Right lung (tissue), 5 donors: ENCODE measurements around the gene PAN2. TPM values are rescaled to one million over a fixed set of nuclear protein-coding genes. Genes with fewer than 3 reads are reported as not detected.
"Not testable (repeated sequence)": the region's sequence is repeated elsewhere in the genome, so short reads cannot be mapped to it uniquely, and the experiment has no call there.

Experiments used
- DNase-seq, 2 donors: peaks; one replicate each; pipeline ENCODE4 v3.0.0-alpha.2; 2013
- polyA plus RNA-seq, 5 donors: library from polyadenylated mRNA; unstranded; fragments of 120-200 nt; gene quantifications; one replicate each; pipeline versions ENCODE4 v1.2.1 to v1.2.3, GENCODE V29; 2013; ENCODE audit warnings: inconsistent platforms in 1 of 5, low replicate concordance in 1 of 5; ENCODE audit not compliant: insufficient read length in 5 of 5, insufficient read depth in 1 of 5

Gene PAN2
- polyA plus RNA-seq, 5 donors: 64.8 to 96.1 (median 78.4) TPM

DNA sequence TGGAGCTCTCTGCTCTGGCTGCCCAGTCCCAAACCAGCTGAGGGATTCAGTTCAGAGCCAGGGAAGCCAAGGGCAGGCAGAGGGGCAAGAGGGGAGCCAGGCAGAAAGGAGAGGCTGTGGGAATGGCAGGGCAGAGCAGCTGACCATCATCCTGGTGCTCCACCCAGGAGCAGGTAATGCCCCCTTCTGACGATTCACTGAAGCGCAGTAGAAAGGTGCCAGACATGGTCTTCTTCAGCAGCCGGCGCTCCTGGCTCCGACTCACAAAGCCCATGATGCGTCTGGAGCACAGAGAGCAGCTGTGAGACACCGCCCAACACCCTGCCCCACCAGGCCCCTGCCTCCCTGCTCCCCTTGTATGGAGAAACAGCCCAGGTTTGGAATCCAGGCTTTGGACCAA is 12.9 kb upstream of the PAN2 start:
- no peak for DNase-seq

GRCh38 chr12:56342290-56342689 is 8.5 kb upstream of the PAN2 start:
- not testable (repeated sequence) for DNase-seq

DNA sequence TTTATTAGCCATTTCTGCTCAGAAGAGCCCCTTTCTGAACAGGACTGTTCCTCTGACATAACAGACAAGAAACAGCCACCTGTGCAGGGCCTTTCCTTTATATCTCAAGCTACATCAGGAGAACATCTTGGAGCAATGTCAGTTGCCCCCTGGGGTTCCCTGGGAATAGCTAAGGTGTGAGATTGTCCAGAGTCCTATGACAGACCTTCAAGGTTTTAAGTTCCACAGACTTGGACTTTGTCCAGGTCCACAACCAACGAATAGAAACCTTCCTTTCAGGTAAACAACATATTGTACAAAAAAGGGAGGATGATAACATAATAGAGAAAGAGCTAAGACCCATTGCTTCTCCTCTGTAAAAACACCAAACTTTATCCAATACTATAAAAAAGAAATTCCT is 7.8 kb upstream of the PAN2 start:
- DNase-seq: no peak

- DNase-seq: no peak
Measured at GRCh38 chr12:56339158-56339422, 5.3 kb upstream of the PAN2 start.

DNA sequence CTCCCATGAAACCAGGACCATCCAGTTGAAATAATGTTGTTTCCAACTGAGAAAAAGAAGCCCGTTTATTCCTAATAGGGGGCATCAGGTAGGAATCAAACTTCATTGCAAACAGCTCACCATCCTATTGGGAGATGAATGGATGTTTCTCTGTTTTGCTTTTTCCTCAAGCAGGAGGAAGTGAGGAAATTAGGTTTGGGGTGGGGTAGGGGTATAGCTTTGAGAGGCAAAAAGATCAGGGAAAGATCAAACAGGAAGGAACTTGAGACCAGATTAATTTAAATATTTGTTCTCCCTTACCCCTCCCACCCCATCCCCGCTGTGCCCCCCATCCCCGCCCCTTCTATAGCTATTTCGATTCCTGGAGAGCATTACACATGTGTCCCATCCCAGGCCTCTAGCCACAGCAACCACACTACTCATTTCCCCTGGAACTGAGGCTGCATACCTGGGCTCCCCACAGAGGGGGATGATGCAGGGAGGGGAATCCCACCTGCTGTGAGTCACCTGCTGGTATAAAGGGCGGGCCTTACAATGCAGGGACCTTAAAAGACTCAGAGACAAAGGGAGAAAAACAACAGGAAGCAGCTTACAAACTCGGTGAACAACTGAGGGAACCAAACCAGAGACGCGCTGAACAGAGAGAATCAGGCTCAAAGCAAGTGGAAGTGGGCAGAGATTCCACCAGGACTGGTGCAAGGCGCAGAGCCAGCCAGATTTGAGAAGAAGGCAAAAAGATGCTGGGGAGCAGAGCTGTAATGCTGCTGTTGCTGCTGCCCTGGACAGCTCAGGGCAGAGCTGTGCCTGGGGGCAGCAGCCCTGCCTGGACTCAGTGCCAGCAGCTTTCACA is 4.7 kb upstream of the PAN2 start, which contains the start of gene IL23A:
IL23A (plus strand) TSS at position 577 of the 850 bp plus-strand sequence; CDS start at position 738, 161 bp downstream.
- no peak for DNase-seq

DNA sequence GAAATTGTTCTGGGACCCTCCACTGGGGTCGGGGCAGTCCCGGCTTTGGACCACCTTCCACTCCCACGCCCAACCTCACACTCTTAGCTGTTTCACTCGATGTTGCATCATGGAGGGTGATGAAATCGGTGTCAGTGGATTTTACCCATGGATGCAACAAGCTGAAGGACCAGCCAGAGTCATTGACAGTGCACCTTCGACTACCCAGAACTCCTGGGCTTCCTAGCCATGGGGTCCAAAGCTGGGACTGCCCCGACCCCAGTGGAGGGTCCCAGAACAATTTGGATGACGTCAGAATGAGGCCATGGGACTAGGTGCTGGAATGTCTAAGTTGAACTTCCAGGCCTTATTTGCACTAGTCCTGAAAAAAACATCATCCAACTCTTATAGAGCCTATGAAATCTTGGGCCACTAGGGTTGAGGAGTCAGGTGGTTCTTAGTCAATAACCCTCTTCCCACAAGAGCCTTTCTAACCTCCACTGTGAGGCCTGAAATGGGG is 4.0 kb upstream of the PAN2 start:
- DNase-seq: no peak

- DNase-seq: no peak
Measured at GRCh38 chr12:56336361-56337167, 2.8 kb upstream of the PAN2 start.

GRCh38 chr12:56335527-56335926 is 1.7 kb upstream of the PAN2 start:
- not testable (repeated sequence) for DNase-seq

GRCh38 chr12:56334490-56334793 is 642 bp upstream of the PAN2 start:
- DNase-seq: no peak

- DNase-seq: no peak
Measured at GRCh38 chr12:56333197-56333678, 562 bp downstream of the PAN2 start.

DNA sequence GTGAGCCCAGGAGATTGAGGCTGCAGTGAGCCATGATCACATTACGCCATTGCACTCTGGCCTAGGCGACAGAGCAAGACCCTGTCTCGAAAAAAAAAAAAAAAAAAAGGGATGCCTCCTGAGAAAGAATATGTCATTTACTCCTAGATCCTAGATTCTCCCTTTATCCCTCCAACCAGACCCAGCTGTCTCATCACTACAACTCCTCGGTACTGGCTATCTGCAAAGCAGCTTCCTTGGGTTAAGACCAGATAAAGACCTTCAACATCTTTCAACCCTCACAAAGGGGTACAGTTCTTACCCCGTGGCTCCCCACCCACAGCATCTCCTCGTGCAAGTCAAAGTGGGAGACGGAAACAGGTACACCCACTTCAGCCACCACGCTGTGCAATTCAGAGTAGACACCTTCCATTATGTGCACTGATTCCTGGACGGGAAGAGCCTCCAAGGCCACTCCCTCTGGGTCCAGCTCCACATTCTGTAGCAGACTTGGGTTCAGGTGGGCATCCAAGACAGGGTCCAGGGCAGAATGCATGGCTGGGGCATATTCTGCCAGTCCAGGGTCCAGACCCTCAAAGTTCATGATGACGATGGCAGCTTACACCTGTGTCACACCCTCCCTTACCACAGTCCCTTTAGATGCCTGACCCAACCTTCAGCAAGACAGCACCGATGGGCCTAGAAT is 1.1 kb downstream of the PAN2 start:
- no peak for DNase-seq

DNA sequence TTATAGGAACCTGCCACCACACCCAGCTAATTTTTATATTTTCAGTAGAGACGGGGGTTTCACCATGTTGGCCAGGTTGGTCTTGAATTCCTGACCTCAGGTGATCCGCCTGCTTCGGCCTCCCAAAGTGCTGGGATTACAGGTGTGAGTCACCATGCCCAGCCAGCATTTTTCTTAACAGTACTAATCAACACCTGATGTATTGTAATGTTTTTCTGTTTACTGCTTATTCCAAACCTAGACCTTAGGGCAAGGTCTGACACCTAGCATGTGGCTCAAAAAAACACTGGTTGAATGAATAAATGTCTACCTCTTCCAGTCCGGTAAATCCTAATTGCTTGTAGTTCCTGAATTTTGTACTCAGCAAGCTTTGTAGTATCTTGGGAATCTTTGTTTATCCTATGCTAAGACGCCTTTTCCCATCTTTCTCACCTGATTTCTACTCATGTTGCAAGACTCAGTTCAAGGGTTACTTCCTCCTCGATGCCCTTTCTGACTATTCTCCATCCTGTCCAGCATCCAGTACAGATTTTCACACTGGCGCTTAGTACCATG is 2.8 kb downstream of the PAN2 start:
- no peak for DNase-seq

DNA sequence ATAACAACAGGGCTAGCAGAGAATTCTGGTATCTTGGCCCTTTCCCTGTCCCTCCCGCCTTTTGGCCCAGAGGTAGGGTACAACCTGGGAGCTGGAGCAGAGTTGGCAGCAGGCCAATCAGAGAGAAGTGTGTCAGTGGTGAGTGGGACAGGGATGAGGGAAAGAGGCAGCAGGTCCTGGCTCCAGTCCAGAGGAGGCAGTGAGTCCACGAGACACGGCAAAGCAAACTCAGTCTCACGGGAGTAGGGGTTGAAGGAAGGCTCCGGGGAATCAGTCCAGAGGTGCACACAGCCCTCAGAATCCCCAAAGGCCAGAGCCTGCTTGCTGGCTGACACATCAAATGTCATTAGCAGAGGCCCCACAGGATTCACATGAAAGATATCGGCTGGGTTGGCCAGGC is 7.3 kb downstream of the PAN2 start:
- DNase-seq: no peak

DNA sequence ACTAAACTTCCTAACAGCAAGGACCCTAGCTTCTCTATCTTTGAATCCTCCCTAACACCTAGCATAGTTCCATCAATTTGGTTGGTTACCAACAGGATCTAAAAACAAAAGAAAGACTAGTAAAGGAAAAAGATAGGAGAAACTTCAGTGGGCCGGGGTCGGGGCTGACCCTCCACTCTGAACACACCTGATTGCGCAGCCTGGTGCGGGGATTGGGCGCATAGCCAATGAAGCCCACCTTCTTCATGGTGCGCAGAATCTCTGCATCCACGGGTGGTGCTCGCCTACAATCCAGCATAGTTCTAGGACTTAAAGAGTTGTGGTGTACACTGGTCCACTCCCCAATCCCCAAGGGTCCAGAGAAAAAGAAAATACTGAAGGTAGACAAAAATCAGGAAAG is 7.7 kb downstream of the PAN2 start:
- DNase-seq: no peak

DNA sequence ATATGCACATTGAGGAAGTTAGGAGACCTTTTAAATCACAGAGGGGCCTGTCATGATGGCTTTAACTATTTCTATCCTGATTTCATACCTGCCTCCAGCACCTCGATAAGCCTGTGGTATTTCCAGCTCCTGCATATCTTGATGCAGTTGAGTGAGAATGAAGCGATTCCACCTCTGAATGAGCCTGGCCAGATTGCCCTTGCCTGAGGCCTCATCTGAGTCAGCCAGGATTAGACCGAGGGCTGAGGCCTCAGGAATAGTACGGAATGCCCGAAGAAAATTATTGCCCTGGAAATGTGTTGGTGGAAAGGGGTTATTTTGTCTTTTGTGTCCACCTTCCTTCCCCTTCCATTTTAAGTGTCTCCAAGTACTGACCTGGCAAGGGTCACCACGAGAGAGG is 9.6 kb downstream of the PAN2 start:
- no peak for DNase-seq

- DNase-seq: not testable (repeated sequence)
Measured at GRCh38 chr12:56321610-56322009, 12.2 kb downstream of the PAN2 start.

GRCh38 chr12:56321027-56321426 is 12.8 kb downstream of the PAN2 start:
- no peak for DNase-seq

DNA sequence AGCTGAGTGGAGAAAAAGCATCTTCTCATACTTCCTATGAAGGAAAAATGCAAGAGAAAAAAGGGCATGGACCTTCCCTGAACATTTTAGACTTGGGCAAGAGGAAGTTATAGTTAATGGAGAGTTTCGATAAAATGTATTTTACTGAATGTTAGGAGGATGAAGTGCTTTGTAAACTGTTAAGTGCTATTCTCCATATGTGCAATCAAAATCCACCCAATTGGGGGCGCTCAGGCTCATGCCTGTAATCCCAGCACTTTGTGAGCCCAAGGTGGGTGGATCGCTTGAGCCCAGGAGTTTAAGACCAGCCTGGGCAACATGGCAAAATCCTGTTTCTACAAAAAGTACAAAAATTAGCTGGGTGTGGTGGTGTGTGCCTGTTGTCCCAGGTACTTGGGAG is 16.1 kb downstream of the PAN2 start:
- no peak for DNase-seq

GRCh38 chr12:56315622-56316473 is 18.0 kb downstream of the PAN2 start, which contains the start of gene CNPY2:
Gene CNPY2, minus strand, starts transcription at chr12:56315988. Its CDS starts 771 bp downstream, at chr12:56315217.
- DNase-seq: peak; percentile 96 to 97

- no peak for DNase-seq
Measured at GRCh38 chr12:56315249-56315621, 18.6 kb downstream of the PAN2 start.

GRCh38 chr12:56311003-56311402 is 22.8 kb downstream of the PAN2 start:
- DNase-seq: no peak
